GM12878 (cell line): ENCODE measurements around the gene IQCC. TPM values are rescaled to one million over a fixed set of nuclear protein-coding genes. Genes with fewer than 3 reads are reported as not detected.

Source experiments
- BCLAF1 ChIP-seq: fragments of 450-650 bp; IDR thresholded peaks from 2 replicates; pipeline ENCODE4 v1.6.1; 2017; ENCODE audit warnings: antibody characterized with exemption, mild to moderate bottlenecking, moderate library complexity
- CEBPZ ChIP-seq: fragments of 150-350 bp; IDR thresholded peaks from 2 replicates; pipeline ENCODE4 v1.6.1; 2016; ENCODE audit warnings: low read depth, low read length
- E2F4 ChIP-seq: IDR thresholded peaks from 2 replicates; pipeline ENCODE4 v1.6.1; 2012; ENCODE audit warnings: low read depth, low read length, improper control_type of control experiment
- FOS ChIP-seq: IDR thresholded peaks from 3 replicates; pipeline ENCODE4 v1.6.1; 2011; ENCODE audit warnings: borderline replicate concordance; ENCODE audit not compliant: insufficient read length; ENCODE audit errors: extremely low read depth
- FOXK2 ChIP-seq: fragments of 450-650 bp; IDR thresholded peaks from 2 replicates; pipeline ENCODE4 v1.6.1; 2017; ENCODE audit warnings: mild to moderate bottlenecking, moderate library complexity
- HDAC2 ChIP-seq: fragments of 200-600 bp; sonication (generic); IDR thresholded peaks from 2 replicates; pipeline ENCODE4 v1.6.1; 2017
- IRF3 ChIP-seq: fragments of 450-650 bp; IDR thresholded peaks from 2 replicates; pipeline ENCODE4 v1.6.1; 2014; ENCODE audit warnings: mild to moderate bottlenecking
- NBN ChIP-seq: fragments of 450-650 bp; IDR thresholded peaks from 2 replicates; pipeline ENCODE4 v1.6.1; 2016
- POLR2A ChIP-seq: IDR thresholded peaks from 2 replicates; pipeline ENCODE4 v1.6.1; 2011; ENCODE audit warnings: low read depth, mild to moderate bottlenecking, low read length
- POU2F2 ChIP-seq: IDR thresholded peaks from 3 replicates; pipeline ENCODE4 v1.6.1; 2011; ENCODE audit warnings: low read depth, mild to moderate bottlenecking, low read length, borderline replicate concordance
- RB1 ChIP-seq: fragments of 450-650 bp; formaldehyde crosslinking; IDR thresholded peaks from 2 replicates; pipeline ENCODE4 v1.6.1; 2017; ENCODE audit warnings: mild to moderate bottlenecking, borderline replicate concordance
- RCOR1 ChIP-seq: conservative IDR thresholded peaks from 2 replicates; pipeline ENCODE4 v1.6.1; 2012; ENCODE audit warnings: low read depth, low read length, improper control_type of control experiment
- RELA ChIP-seq: fragments of 450-650 bp; IDR thresholded peaks from 2 replicates; pipeline ENCODE4 v1.8.0; 2014; ENCODE audit warnings: borderline replicate concordance; ENCODE audit not compliant: partially characterized antibody
- RUNX3 ChIP-seq: IDR thresholded peaks from 2 replicates; pipeline ENCODE4 v1.6.1; 2012; ENCODE audit warnings: low read length, inconsistent platforms
- SMARCA5 ChIP-seq: fragments of 450-650 bp; IDR thresholded peaks from 2 replicates; pipeline ENCODE4 v1.6.1; 2017; ENCODE audit warnings: mild to moderate bottlenecking
- SPI1 ChIP-seq: IDR thresholded peaks from 2 replicates; pipeline ENCODE4 v1.6.1; 2011; ENCODE audit warnings: low read depth, mild to moderate bottlenecking, low read length, moderate library complexity, borderline replicate concordance; ENCODE audit not compliant: insufficient read depth
- SRF ChIP-seq, 2 experiments: IDR thresholded peaks; 2 replicates each; pipeline ENCODE4 v1.6.1; 2011; ENCODE audit warnings: low read depth in 2 of 2, low read length in 2 of 2, mild to moderate bottlenecking in 1 of 2, moderate library complexity in 1 of 2
- SUZ12 ChIP-seq: fragments of 200-600 bp; sonication (generic); IDR thresholded peaks from one replicate; pipeline ENCODE4 v1.6.1; 2018; ENCODE audit warnings: antibody characterized with exemption, mild to moderate bottlenecking; ENCODE audit not compliant: unreplicated experiment
- WRNIP1 ChIP-seq: IDR thresholded peaks from 2 replicates; pipeline ENCODE4 v1.6.1; 2011; ENCODE audit warnings: low read depth, low read length, improper control_type of control experiment, borderline replicate concordance
- ZBTB33 ChIP-seq: fragments of 450-650 bp; IDR thresholded peaks from 2 replicates; pipeline ENCODE4 v1.6.1; 2017; ENCODE audit warnings: mild to moderate bottlenecking
- ZZZ3 ChIP-seq: IDR thresholded peaks from 2 replicates; pipeline ENCODE4 v1.6.1; 2011; ENCODE audit warnings: low read depth; ENCODE audit not compliant: control insufficient read depth, insufficient read length
- polyA plus RNA-seq, 11 experiments: library from polyadenylated mRNA; depleted of rRNA in 4 of 11; unstranded in 6 of 11; stranded (reverse) in 5 of 11; fragments of >200 nt; fragmentation: Nextera tagmentation in 4 of 11; fragmentation: Illumina TruSeq in 1 of 11; extraction: Ambion mirVana in 4 of 11; extraction: Trizol in 1 of 11; gene quantifications; 1 replicate in 1 of 11; 2 replicates in 10 of 11; pipeline versions ENCODE4 v1.2.1 to v1.2.3, GENCODE V29; 2011 to 2016; ENCODE audit warnings: inconsistent platforms in 2 of 11, missing spikeins in 2 of 11, low read depth in 1 of 11
- total RNA-seq, 4 experiments: library from RNA; depleted of rRNA in 3 of 4; stranded (reverse); fragments of >200 nt in 3 of 4; fragmentation: Illumina TruSeq in 1 of 4; extraction: Trizol in 1 of 4; gene quantifications; 2 replicates each; pipeline versions ENCODE4 v1.2.1 to v1.2.3, GENCODE V29; 2013 to 2021

The IQCC gene
- total and polyA plus RNA-seq, 10 of the 15 experiments (the other 5 are each of a cell fraction or from before 2014, with no cell fraction given): 2.1 to 6.8 (median 4.9) TPM

- no peak for TF ChIP-seq FOS
- TF ChIP-seq POU2F2: no peak
- no peak for TF ChIP-seq E2F4
- no peak for TF ChIP-seq SRF (IDR thresholded peaks at IDR 0.05; ENCODE audit: low read depth in 2 of 2, low read length in 2 of 2)
- TF ChIP-seq RCOR1: no peak
- no peak for TF ChIP-seq HDAC2
- no peak for TF ChIP-seq BCLAF1
- TF ChIP-seq NBN: 0 out of 2 replicates have a peak, but pooled peaks have one; percentile 26
- peak; percentile 90 for TF ChIP-seq RUNX3
- no peak for TF ChIP-seq RB1
- peak; percentile 67 for TF ChIP-seq POLR2A
- no peak for TF ChIP-seq ZZZ3
- TF ChIP-seq CEBPZ: no peak
- TF ChIP-seq IRF3: no peak
- TF ChIP-seq SUZ12: no peak
- peak; percentile 94 for TF ChIP-seq RELA
- TF ChIP-seq SPI1: no peak
- no peak for TF ChIP-seq FOXK2
- TF ChIP-seq ZBTB33: no peak
- no peak for TF ChIP-seq SMARCA5
- no peak for TF ChIP-seq WRNIP1
These were observed 4.2 kb upstream of the IQCC start (continued) for GRCh38 chr1:32201011-32201855.
